Ecto neural progenitor cell (in vitro differentiated cells): ENCODE results near the gene INKA2.

Experiments used
- DNase-seq: peaks from one replicate; pipeline ENCODE4 v3.0.0-alpha.2; 2018; ENCODE audit warnings: low spot score

INKA2 gene

DNA sequence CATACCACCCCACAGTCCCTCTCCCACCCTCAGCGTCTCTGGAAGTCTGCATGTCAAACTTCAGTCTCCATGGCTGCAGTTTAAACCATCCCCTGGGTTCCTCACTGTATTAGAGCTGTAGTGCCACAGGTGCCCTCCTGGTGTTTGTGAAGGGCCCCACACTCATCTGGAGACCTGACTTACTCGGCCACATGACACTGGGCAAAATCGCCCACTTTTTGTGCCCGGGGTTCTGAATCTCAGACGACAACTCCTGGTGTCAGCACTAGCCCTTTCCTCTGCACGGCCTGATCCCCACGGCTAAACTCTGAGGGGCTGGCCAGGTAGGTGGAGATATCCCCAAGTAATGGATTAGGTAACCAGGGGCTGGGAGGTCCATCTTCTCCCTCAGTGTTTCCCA, 6.5 kb downstream of the INKA2 start:
- DNase-seq: peak; percentile 34

GRCh38 chr1:111731956-111732355, 7.2 kb downstream of the INKA2 start:
- peak; percentile 26 for DNase-seq

GRCh38 chr1:111730706-111731105, 8.5 kb downstream of the INKA2 start:
- DNase-seq: no peak

DNA sequence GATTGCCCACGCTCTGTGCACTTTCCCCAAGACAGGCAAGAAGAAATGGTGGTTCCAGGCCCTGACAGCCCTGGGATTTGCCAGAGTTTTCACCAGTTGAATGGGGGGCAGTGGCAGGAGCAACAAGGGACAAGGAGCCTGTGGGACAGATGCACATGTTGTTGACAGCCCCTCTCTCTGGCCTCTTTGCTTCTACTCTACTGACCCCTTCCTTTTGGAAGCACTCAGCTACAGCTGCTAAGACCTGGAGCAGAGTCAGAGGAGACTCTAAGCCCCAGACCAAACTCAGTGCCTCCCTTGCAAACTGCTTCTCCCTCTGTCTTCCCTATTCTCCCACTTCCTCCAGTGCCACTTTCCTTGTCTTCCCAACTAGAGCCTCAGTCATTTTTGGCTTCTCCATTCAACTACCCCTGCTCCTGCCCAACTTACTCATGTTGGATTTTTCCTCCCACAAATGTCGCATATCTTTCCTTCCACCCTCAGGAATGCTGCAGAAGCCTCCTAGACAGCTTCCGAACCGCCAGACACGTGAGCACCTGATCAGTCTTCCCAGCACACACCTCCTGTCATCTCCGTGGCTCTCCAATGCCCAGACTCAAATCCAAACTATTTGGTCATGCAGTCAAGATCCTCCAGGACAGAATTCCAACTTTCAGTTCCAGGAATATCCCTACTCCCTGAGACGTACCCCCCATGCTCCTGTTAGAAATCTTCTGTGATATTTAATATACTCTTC, 9.1 kb downstream of the INKA2 start:
- no peak for DNase-seq

DNA sequence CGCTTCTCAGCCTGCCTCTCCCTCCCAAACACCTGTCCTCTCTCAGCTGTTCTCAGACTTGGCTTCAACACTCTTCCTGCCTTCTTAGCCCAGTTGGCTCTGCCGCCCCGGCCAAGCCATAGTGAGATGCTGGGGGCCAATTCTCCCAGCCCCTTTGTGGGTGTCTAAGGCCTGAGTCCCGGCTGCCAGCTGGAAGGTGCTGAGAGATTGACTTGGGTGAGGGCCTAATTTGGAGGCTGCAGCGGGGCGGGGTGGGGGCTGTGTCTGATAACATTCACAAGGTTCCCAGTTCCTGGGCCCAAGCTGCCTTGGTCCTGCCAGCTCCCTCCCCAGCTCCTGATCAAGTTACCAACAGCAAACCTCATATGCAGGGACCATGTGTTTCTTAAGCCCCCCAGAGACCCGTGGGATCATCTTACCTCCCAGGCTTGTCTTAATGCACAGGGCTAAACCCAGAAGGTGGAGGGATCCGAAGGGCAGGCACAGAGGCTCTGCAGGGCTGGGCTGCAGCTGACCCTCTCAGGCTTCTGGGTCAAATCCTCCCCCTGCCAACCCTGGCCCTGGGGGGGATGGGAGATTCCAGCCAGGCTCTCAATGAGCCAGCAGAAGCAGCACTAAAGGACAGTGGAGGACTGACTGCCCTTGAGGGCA, 9.8 kb downstream of the INKA2 start:
- peak; percentile 69 for DNase-seq

- no peak for DNase-seq
Observed at GRCh38 chr1:111727056-111727455, 12.1 kb downstream of the INKA2 start.

GRCh38 chr1:111725192-111725591, 14.0 kb downstream of the INKA2 start:
- peak; percentile 67 for DNase-seq

- no peak for DNase-seq
Observed at GRCh38 chr1:111723871-111724270, 15.3 kb downstream of the INKA2 start.

DNA sequence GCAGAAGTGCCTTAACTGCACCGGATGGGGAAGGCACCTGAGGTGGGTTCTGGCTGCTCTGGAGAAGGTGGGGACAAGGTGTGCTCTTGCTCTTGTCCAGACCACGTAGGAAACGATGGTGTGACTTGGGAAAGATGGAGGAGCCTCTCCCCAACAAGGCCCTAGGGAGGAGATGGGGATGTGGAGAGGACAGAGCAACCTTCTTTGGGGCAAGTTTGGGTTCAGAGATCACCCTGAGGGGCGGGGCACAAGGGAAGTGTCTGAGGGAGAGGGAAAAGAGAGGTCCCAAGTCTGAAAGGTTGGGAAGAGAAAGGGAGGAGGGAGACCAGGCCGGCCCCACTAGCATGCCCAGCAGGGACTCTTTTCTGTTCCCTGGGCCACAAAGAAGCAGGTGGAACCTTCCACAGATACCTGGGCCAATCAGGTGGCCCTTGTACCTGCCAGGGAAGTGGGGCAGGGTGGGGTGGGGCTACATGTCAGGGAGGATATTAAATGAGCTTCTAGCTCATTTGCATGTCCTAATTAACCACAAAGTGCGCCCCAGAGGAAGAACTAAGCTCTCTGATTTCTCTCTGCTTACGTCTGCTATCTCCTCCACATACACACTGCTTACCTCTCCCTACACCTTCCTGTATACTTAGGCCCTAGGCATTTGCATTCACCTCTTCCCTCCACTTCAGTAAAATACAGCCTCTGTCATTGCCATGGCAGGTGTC, 15.9 kb downstream of the INKA2 start:
- DNase-seq: no peak

- DNase-seq: no peak
Observed at GRCh38 chr1:111720977-111721786, 18.0 kb downstream of the INKA2 start.

DNA sequence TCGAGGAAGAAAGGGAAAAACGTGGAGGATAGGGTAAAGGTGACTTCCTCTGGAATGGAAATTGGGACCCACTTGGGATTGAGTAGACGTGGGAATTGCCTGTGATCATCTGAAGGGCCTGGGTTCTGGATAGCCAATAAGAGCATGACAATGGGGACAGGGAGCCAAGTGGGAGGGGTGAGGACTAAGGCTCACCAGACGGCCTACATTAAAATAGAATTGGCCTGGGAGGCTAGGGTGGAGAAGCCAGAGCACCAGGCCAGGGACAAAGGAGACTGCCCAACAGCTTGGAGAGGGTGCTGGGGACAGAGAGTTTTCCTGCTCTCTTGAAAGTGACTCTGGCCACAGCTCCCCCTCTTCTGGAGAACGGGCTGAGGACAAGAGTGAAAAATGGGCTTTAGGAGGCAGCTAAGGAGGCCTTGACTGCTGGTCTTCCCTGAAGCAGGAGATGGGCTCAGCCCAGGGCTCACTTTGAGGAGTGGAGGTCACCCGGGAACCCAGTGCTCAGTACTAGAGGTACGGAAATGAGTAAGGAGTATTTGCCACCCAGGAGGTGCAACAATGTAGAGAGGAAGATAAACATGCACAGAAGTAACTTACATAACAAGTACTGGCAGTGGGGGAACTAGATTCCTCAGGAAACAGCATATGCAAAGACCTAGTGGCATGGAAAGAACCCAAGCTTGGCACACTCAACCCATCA, 18.8 kb downstream of the INKA2 start:
- no peak for DNase-seq

DNA sequence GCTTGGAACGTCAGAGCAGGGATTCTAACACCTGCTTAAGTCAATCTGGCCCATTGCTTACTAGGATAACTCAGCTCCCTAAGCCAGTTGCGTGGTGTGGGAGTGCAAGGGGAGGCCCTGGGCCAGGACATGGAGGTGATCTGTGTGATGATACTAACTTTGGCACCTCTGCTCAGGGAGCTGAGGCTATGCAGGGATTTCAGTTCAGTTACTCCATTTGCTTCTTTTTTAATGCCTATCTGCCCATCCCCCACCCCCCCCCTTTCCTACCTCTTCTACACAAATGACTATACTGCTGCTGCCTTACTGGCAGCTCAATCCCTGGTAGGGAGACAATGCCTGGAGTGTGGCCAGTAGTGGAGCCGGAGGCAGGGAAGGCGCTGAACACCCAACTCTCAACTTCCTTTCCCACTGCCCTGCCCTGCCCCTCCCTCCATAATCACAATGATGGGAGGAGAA, 19.5 kb downstream of the INKA2 start:
- DNase-seq: no peak

GRCh38 chr1:111719135-111719534, 20.1 kb downstream of the INKA2 start:
- DNase-seq: no peak

GRCh38 chr1:111717450-111717849, 21.7 kb downstream of the INKA2 start:
- DNase-seq: no peak

GRCh38 chr1:111716333-111716732, 22.9 kb downstream of the INKA2 start:
- no peak for DNase-seq

DNA sequence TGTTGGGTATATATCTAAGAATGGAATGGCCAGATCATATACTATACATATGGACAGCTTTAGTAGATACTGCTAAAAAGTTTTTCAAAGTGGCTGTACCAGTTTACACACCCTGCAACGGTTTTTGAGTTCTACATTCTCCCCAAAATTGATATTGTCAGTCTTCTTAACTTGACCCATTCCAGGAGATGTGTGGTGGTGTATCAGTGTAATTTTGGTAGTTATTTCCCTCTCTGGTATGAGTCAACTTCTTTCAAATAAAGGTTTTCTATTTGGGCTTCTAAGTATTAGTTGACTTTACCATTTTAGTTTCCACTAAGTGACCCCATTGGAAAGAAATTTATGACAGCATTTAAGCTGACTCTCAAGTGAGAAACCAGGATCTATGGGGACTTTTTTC, 29.2 kb downstream of the INKA2 start:
- DNase-seq: no peak

DNA sequence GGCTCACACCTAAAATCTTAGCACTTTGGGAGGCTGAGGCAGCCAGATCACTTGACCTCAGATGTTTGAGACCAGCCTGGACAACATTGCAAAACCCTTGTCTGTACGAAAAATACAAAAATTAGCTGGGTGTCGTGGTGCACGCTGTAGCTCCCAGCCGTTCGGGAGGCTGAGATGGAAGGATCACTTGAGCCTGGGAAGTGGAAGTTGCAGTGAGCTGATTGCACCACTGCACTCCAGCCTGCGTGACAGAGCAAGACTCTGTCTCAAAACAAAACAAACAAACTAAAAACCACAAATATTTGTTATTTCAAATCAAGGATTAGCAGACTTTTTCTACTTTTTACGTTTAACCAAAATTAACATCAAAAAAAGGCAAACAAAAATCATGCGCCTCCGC, 31.3 kb downstream of the INKA2 start:
- no peak for DNase-seq

- no peak for DNase-seq
Observed at GRCh38 chr1:111706921-111707320, 32.3 kb downstream of the INKA2 start.

GRCh38 chr1:111705841-111706240, 33.4 kb downstream of the INKA2 start:
- no peak for DNase-seq

DNA sequence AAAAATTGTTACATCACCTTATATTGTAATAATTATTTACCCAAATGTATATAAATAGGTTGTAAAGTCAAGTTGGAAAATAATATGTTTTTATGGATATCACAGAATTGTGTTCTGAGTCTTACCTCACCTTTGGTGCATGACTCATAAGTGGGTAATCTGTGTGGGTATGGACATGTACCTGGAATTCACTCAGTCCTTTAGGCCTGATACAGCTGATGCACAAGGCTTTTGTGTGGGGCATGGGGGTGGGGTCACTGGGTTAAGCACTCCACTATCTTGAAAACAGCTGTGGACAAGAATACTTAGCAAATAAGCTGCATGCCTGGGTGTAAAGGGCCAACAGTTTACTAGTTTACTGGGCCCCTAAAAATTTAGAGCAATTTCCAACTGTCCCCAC, 34.4 kb downstream of the INKA2 start:
- DNase-seq: no peak

- DNase-seq: no peak
Observed at GRCh38 chr1:111704240-111704639, 35.0 kb downstream of the INKA2 start.
